HepG2 (cell line): ENCODE data around the gene CLDN7. TPM values are rescaled to one million over a fixed set of nuclear protein-coding genes. Genes with fewer than 3 reads are reported as not detected.

Experiments used
- ARNT2 ChIP-seq: sonication (generic); formaldehyde crosslinking; IDR thresholded peaks from 2 replicates; pipeline ENCODE4 v1.8.0; 2022; ENCODE audit warnings: mild to moderate bottlenecking, low read depth, missing genetic modification reagents, moderate library complexity
- CREB1 ChIP-seq, 2 experiments: fragments of 450-650 bp in 1 of 2; IDR thresholded peaks; 2 replicates each; pipeline ENCODE4 v1.6.1; 2016 to 2017; ENCODE audit warnings: control low read depth in 1 of 2, mild to moderate bottlenecking in 1 of 2, missing compliant biosample characterization in 1 of 2, missing genetic modification characterization in 1 of 2
- GATAD1 ChIP-seq: IDR thresholded peaks from 2 replicates; pipeline ENCODE4 v1.6.1; 2016; ENCODE audit warnings: missing genetic modification reagents, missing compliant biosample characterization
- HHEX ChIP-seq: IDR thresholded peaks from 2 replicates; pipeline ENCODE4 v1.6.1; 2016; ENCODE audit warnings: control low read depth
- KAT7 ChIP-seq: IDR thresholded peaks from 2 replicates; pipeline ENCODE4 v1.6.1; 2018; ENCODE audit warnings: borderline replicate concordance, missing compliant biosample characterization
- KDM2A ChIP-seq: sonication (generic); formaldehyde crosslinking; IDR thresholded peaks from 2 replicates; pipeline ENCODE4 v1.4.0; 2020; ENCODE audit warnings: low read depth, missing genetic modification reagents, borderline replicate concordance
- MEF2D ChIP-seq: sonication (generic); formaldehyde crosslinking; IDR thresholded peaks from 2 replicates; pipeline ENCODE4 v1.5.1; 2020; ENCODE audit warnings: mild to moderate bottlenecking, missing genetic modification reagents
- PCBP1 ChIP-seq: fragments of 200-400 bp; formaldehyde crosslinking; IDR thresholded peaks from 2 replicates; pipeline ENCODE4 v1.6.1; 2017; ENCODE audit warnings: mild to moderate bottlenecking, low read depth, low read length, borderline replicate concordance
- PCBP2 ChIP-seq: fragments of 200-400 bp; formaldehyde crosslinking; optimal IDR thresholded peaks from 2 replicates; pipeline ENCODE3; 2018; ENCODE audit warnings: low read length, low read depth; ENCODE audit not compliant: poor library complexity, severe bottlenecking
- PRDM15 ChIP-seq: sonication (generic); formaldehyde crosslinking; IDR thresholded peaks from 2 replicates; pipeline ENCODE4 v1.4.0; 2020; ENCODE audit warnings: missing genetic modification reagents
- RBFOX2 ChIP-seq: fragments of 200-400 bp; formaldehyde crosslinking; IDR thresholded peaks from 2 replicates; pipeline ENCODE4 v1.6.1; 2017; ENCODE audit warnings: low read depth, mild to moderate bottlenecking, low read length
- REST ChIP-seq, 2 experiments: IDR thresholded peaks; 2 replicates each; pipeline ENCODE4 v1.6.1; 2011 to 2012; ENCODE audit warnings: low read length in 2 of 2, borderline replicate concordance in 1 of 2, low read depth in 1 of 2, mild to moderate bottlenecking in 1 of 2, moderate library complexity in 1 of 2
- RXRA ChIP-seq: sonication (generic); formaldehyde crosslinking; IDR thresholded peaks from 2 replicates; pipeline ENCODE4 v1.5.1; 2020; ENCODE audit warnings: missing genetic modification reagents
- SALL1 ChIP-seq: sonication (generic); formaldehyde crosslinking; IDR thresholded peaks from 2 replicates; pipeline ENCODE4 v1.8.0; 2022; ENCODE audit warnings: mild to moderate bottlenecking, missing genetic modification reagents
- SRSF4 ChIP-seq: fragments of 200-400 bp; formaldehyde crosslinking; IDR thresholded peaks from one replicate; pipeline ENCODE4 v1.6.1; 2018; ENCODE audit warnings: mild to moderate bottlenecking, low read depth, low read length, moderate library complexity; ENCODE audit not compliant: poor library complexity, severe bottlenecking
- TBL1XR1 ChIP-seq: fragments of 150-350 bp; IDR thresholded peaks from 2 replicates; pipeline ENCODE4 v1.6.1; 2014; ENCODE audit warnings: borderline replicate concordance, low read length; ENCODE audit not compliant: partially characterized antibody
- ZBTB21 ChIP-seq: sonication (generic); formaldehyde crosslinking; IDR thresholded peaks from 2 replicates; pipeline ENCODE4 v1.4.0; 2020; ENCODE audit warnings: missing genetic modification reagents
- ZNF333 ChIP-seq: sonication (generic); formaldehyde crosslinking; IDR thresholded peaks from 2 replicates; pipeline ENCODE4 v1.4.0; 2020; ENCODE audit warnings: mild to moderate bottlenecking, missing genetic modification reagents, borderline replicate concordance
- ZNF33B ChIP-seq: sonication (generic); formaldehyde crosslinking; IDR thresholded peaks from 2 replicates; pipeline ENCODE4 v1.5.1; 2020; ENCODE audit warnings: mild to moderate bottlenecking, missing genetic modification reagents
- ZNF501 ChIP-seq: sonication (generic); formaldehyde crosslinking; IDR thresholded peaks from 2 replicates; pipeline ENCODE4 v1.5.1; 2020; ENCODE audit warnings: mild to moderate bottlenecking, moderate library complexity, missing genetic modification reagents
- ZNF577 ChIP-seq: sonication (generic); formaldehyde crosslinking; IDR thresholded peaks from 2 replicates; pipeline ENCODE4 v1.4.0; 2020; ENCODE audit warnings: mild to moderate bottlenecking, low read depth, missing genetic modification reagents, borderline replicate concordance
- polyA plus RNA-seq, 8 experiments: library from polyadenylated mRNA; depleted of rRNA in 3 of 8; stranded (reverse) in 7 of 8; unstranded in 1 of 8; fragments of >200 nt; fragmentation: Illumina TruSeq in 4 of 8; extraction: Trizol in 4 of 8; gene quantifications; 2 replicates each; pipeline versions ENCODE4 v1.2.1 to v1.2.3, GENCODE V29; 2011 to 2016; ENCODE audit warnings: low read depth in 4 of 8, missing spikeins in 1 of 8, mixed read lengths in 1 of 8; ENCODE audit not compliant: insufficient read depth in 1 of 8
- total RNA-seq, 5 experiments: library from RNA; depleted of rRNA; stranded (reverse); fragments of >200 nt; fragmentation: Illumina TruSeq; extraction: Trizol; gene quantifications; 2 replicates each; pipeline ENCODE4 v1.2.3, GENCODE V29; 2016; ENCODE audit warnings: low read depth in 1 of 5

Gene CLDN7
- total and polyA plus RNA-seq, 2 of the 13 experiments (the other 11 are each of a cell fraction or from before 2014, with no cell fraction given): not detected

- TF ChIP-seq REST (IDR thresholded peaks at IDR 0.05; ENCODE audit: borderline replicate concordance in 1 of 2, low read depth in 1 of 2, low read length in 2 of 2) (0 out of 4 replicates have a peak, but pooled peaks of 1 of the 2 experiments have one; percentile 24), ZNF577 (CRISPR knock-in tag) (no peak), HHEX (no peak), KDM2A (peak; percentile 79; the same call in 1 of the 2 replicates), PCBP2 (no peak), MEF2D (CRISPR knock-in tag) (peak; percentile 71), SALL1 (CRISPR knock-in tag) (peak; percentile 61), ZNF333 (peak; percentile 37; the same call in 1 of the 2 replicates), SRSF4 (no peak), RXRA (0 out of 2 replicates have a peak, but pooled peaks have one; percentile 30), GATAD1 (peak; percentile 80), KAT7 (CRISPR knock-in tag) (peak; percentile 95; the same call in 1 of the 2 replicates), PRDM15 (0 out of 2 replicates have a peak, but pooled peaks have one; percentile 23), ZNF501 (CRISPR knock-in tag) (peak; percentile 87; the same call in 1 of the 2 replicates), TBL1XR1 (peak; percentile 58), CREB1 (IDR thresholded peaks at IDR 0.05) (peak; percentile 28; the same call in 1 of the 2 replicates), CREB1 (CRISPR knock-in tag; IDR thresholded peaks at IDR 0.05) (peak; percentile 92), ZBTB21 (CRISPR knock-in tag) (no peak), ARNT2 (peak; percentile 56; the same call in 1 of the 2 replicates), ZNF33B (CRISPR knock-in tag) (peak; percentile 23; the same call in 1 of the 2 replicates), PCBP1 (peak; percentile 96), RBFOX2 (peak; percentile 90)
Observed at GRCh38 chr17:7239091-7240027, 22.9 kb downstream of the CLDN7 start, which contains the start of gene PHF23 (continued).
